Left ventricle myocardium inferior (tissue), 1 donor: Measurements from ENCODE around the gene C3orf38. TPM values are rescaled to one million over a fixed set of nuclear protein-coding genes. Genes with fewer than 3 reads are reported as not detected.
"Not testable (repeated sequence)": the region's sequence is repeated elsewhere in the genome, so short reads cannot be mapped to it uniquely, and the experiment has no call there.

ENCODE experiments used
- DNase-seq: peaks from one replicate; pipeline ENCODE4 v3.0.0-alpha.2; 2020
- H3K27ac ChIP-seq: fragments of 200-600 bp; replicated peaks from 2 replicates; pipeline ENCODE4 v1.8.0; 2021
- H3K27me3 ChIP-seq: fragments of 200-600 bp; 2 replicates; pipeline ENCODE4 v1.8.0; 2021; ENCODE audit warnings: low read depth
- H3K36me3 ChIP-seq: fragments of 200-600 bp; 2 replicates; pipeline ENCODE4 v1.8.0; 2021
- H3K4me1 ChIP-seq: fragments of 200-600 bp; 2 replicates; pipeline ENCODE4 v1.8.0; 2021
- H3K4me3 ChIP-seq: fragments of 200-600 bp; 2 replicates; pipeline ENCODE4 v1.8.0; 2021; ENCODE audit warnings: mild to moderate bottlenecking, moderate library complexity
- H3K9me3 ChIP-seq: fragments of 200-600 bp; replicated peaks from 2 replicates; pipeline ENCODE4 v1.8.0; 2021
- intact Hi-C: fragments of 100-400 bp; cut with micrococcal nuclease; formaldehyde crosslinking; loops from one replicate; pipeline ENCODE4 v1.11.0; 2022
- total RNA-seq: library from RNA; stranded (reverse); fragmentation: NEBNext Ultra II Directional; extraction: Animal tissue kit (Norgen Biotek cat#: 25700); gene quantifications from one replicate; pipeline ENCODE4 v1.2.1, GENCODE V29; 2021
- TF ChIP-seq, protein P1 (sequence below): fragments of 200-600 bp; IDR thresholded peaks from 2 replicates; pipeline ENCODE4 v1.8.0; 2021; ENCODE audit warnings: antibody characterized with exemption, mild to moderate bottlenecking, borderline replicate concordance
- donor health status: DM: no; HTN: yes; CAD: no; lungs with severe emphysema.

The C3orf38 gene
- total RNA-seq, 1 donor from 2014 or later = 12.6 TPM

DNA sequence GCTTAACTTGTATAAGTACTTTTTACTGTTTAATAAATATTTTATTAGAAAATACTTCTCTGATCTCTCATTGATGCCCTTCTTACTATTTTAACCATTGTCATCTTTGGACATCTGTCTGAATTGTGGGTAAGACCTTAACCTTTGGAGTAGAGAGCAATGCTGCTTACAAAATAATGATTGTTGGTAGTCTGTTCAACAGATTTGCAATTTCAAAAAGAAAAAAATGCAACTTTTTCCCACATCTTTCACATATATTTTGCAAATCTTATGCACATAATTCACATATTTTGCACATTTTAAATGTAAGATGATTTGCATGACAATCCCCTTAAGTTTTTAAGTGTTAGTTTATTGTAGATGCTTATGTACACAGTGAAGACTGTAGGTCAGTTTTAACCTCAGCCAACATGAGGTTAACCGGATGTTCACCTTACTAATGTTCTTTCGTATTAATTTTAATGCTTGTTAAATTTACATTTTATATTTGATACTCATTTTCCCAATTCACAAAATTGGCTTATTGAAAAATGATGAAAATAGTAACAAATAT, 16.7 kb downstream of the C3orf38 start:
- TF ChIP-seq, protein P1, sequence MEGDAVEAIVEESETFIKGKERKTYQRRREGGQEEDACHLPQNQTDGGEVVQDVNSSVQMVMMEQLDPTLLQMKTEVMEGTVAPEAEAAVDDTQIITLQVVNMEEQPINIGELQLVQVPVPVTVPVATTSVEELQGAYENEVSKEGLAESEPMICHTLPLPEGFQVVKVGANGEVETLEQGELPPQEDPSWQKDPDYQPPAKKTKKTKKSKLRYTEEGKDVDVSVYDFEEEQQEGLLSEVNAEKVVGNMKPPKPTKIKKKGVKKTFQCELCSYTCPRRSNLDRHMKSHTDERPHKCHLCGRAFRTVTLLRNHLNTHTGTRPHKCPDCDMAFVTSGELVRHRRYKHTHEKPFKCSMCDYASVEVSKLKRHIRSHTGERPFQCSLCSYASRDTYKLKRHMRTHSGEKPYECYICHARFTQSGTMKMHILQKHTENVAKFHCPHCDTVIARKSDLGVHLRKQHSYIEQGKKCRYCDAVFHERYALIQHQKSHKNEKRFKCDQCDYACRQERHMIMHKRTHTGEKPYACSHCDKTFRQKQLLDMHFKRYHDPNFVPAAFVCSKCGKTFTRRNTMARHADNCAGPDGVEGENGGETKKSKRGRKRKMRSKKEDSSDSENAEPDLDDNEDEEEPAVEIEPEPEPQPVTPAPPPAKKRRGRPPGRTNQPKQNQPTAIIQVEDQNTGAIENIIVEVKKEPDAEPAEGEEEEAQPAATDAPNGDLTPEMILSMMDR = no peak
- H3K27ac ChIP-seq = no peak overlapping the region
- H3K4me3 ChIP-seq = no peak overlapping the region
- no peaks in the 10 kb centered on the region for H3K9me3 ChIP-seq
- intact Hi-C loops = no loop called here
- no peaks in the 10 kb centered on the region for H3K4me1 ChIP-seq
- no peaks in the 10 kb centered on the region for H3K27me3 ChIP-seq
- DNase-seq = no peak
- H3K36me3 ChIP-seq = peaks cover 3% of the 10 kb centered on the region

DNA sequence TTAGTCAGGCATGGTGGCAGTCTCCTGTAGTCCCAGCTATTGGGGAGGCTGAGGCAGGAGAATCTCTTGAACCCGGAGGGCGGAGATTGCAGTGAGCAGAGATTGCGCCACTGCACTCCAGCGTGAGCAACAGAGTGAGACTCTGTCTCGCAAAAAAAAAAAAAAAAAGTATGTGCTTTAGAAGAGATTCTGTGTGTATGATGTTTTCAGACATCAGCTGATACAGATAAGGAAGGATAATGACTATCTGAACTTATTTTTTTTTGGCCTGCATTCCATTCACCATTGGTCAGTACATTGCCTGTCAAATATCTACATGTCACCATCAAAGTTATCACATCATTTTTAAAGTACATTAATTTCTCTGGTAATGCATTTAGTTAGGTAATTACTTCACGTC, 17.4 kb downstream of the C3orf38 start:
- TF ChIP-seq, protein P1 = no peak
- Histone ChIP-seq H3K27ac (no peak overlapping the region), H3K4me3 (no peak overlapping the region), H3K27me3 (no peaks in the 10 kb centered on the region), H3K4me1 (no peaks in the 10 kb centered on the region), H3K9me3 (no peaks in the 10 kb centered on the region), H3K36me3 (no peaks in the 10 kb centered on the region)
- intact Hi-C loops = no loop called here
- no peak for DNase-seq

DNA sequence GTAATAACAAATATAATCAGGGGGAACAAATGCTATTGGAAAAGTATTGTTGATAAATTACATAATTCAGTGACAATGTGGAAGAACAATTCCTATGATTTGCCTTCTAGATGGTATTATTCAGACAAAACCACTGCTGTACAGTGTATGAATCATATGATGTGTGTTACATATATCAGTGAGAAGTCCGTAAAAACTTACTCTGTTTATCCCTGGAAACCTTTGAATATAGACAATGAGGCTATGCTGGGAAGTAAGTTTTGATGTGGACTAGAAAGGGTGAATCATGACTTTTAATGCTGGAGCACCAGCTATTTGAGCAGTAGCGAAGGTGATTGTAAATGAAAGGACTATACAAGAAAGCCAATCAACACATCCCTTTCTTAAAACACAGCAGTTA, 17.9 kb downstream of the C3orf38 start:
- Histone ChIP-seq H3K9me3 (no peaks in the 10 kb centered on the region), H3K4me3 (no peak overlapping the region), H3K27me3 (no peaks in the 10 kb centered on the region), H3K27ac (no peak overlapping the region), H3K4me1 (no peaks in the 10 kb centered on the region), H3K36me3 (no peaks in the 10 kb centered on the region)
- intact Hi-C loops = no loop called here
- no peak for DNase-seq
- TF ChIP-seq, protein P1 = no peak

DNA sequence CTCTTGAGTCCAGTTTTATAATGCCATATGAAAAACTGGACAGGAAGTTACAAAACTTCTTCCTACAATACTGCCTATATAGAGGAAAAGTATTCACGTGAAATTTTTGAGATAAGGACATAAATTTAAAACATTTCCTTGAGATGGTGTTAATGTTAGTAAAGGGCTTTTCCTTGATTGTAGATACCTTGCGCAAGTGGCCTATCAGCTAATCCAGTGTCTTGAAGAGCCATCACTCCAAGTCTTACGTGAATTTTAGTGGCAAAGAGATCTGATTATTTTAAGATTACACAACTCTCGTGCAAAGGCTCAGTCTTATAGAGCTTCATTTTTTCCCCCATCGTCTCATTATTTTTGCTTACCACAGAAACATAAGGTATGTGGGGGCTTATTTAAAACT, 18.4 kb downstream of the C3orf38 start:
- Histone ChIP-seq H3K9me3 (no peaks in the 10 kb centered on the region), H3K4me3 (no peak overlapping the region), H3K4me1 (no peaks in the 10 kb centered on the region), H3K27me3 (no peaks in the 10 kb centered on the region), H3K36me3 (no peaks in the 10 kb centered on the region), H3K27ac (no peak overlapping the region)
- intact Hi-C loops = no loop called here
- no peak for DNase-seq
- TF ChIP-seq, protein P1 = no peak

DNA sequence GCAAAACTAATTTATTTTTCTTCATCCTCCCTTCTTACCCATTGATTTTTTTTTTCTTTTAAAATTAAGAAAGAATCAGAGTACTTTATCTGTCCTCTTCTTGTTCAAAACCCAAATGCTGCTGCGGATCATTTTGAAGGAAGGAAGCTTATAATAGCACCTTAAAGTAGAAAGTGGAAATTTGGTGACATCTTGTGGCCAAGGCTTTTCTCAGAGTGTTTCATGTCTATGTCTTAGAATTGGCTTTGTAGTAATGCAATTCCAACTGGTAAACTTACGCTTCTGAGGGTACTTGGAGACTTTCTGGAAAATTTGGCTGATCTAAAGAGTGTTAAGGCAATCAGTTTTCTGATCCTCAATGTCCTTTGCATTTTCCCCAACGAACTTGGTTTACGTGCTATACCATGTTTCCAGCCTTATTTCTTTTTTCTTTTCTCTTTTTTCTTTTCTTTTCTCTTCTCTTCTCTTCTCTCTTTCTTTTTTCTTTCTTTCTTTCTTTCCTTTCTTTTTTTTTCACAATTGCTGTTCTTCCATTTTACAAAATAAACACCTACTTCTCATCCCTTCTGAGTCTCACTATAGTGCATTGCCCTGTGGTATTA, 30.7 kb downstream of the C3orf38 start:
- Histone ChIP-seq H3K9me3 (peaks cover 11% of the 10 kb centered on the region), H3K27ac (no peak overlapping the region), H3K36me3 (no peaks in the 10 kb centered on the region), H3K27me3 (no peaks in the 10 kb centered on the region), H3K4me3 (no peak overlapping the region), H3K4me1 (no peaks in the 10 kb centered on the region)
- DNase-seq = no peak
- TF ChIP-seq, protein P1 = peak; percentile 58
- intact Hi-C loops = no loop called here

DNA sequence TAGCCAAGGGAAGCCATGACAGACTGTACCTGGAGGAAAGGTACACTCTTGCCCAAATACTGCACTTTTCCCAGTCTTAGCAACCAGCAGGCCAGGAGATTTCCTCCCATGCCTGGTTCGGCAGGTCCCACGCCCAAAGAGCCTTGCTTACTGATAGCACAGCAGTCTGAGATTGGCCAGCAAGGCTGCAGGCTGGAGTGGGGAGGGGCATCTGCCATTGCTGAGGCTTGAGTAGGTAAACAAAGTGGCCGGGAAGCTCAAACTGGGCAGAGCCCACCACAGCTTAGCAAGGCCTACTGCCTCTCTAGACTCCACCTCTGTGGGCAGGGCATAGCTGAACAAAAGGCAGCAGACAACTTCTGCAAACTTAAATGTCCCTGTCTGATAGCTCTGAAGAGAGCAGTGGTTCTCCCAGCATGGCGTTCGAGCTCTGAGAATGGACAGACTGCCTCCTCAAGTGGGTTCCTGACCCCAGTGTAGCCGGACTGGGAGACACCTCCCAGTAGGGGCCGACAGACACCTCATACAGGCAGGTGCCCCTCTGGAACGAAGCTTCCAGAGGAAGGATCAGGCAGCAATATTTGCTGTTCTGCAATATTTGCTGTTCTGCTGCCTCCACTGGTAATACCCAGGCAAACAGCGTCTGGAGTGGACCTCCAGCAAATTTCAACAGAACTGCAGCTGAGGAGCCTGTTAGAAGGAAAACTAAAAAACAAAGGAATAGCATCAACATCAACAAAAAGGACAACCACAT, 32.6 kb downstream of the C3orf38 start:
- H3K27me3 ChIP-seq, DNase-seq, H3K4me3 ChIP-seq, intact Hi-C loops, H3K27ac ChIP-seq, H3K36me3 ChIP-seq, H3K4me1 ChIP-seq: not testable (repeated sequence)
- H3K9me3 ChIP-seq = peaks cover 25% of the 10 kb centered on the region
